ENCODE data around the gene SLC38A4. TPM values are rescaled to one million over a fixed set of nuclear protein-coding genes. Genes with fewer than 3 reads are reported as not detected.
"Not testable (repeated sequence)": the region's sequence is repeated elsewhere in the genome, so short reads cannot be mapped to it uniquely, and the experiment has no call there.

Gene SLC38A4, protein sequence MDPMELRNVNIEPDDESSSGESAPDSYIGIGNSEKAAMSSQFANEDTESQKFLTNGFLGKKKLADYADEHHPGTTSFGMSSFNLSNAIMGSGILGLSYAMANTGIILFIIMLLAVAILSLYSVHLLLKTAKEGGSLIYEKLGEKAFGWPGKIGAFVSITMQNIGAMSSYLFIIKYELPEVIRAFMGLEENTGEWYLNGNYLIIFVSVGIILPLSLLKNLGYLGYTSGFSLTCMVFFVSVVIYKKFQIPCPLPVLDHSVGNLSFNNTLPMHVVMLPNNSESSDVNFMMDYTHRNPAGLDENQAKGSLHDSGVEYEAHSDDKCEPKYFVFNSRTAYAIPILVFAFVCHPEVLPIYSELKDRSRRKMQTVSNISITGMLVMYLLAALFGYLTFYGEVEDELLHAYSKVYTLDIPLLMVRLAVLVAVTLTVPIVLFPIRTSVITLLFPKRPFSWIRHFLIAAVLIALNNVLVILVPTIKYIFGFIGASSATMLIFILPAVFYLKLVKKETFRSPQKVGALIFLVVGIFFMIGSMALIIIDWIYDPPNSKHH
- 0.94 TPM for total RNA-seq

DNA sequence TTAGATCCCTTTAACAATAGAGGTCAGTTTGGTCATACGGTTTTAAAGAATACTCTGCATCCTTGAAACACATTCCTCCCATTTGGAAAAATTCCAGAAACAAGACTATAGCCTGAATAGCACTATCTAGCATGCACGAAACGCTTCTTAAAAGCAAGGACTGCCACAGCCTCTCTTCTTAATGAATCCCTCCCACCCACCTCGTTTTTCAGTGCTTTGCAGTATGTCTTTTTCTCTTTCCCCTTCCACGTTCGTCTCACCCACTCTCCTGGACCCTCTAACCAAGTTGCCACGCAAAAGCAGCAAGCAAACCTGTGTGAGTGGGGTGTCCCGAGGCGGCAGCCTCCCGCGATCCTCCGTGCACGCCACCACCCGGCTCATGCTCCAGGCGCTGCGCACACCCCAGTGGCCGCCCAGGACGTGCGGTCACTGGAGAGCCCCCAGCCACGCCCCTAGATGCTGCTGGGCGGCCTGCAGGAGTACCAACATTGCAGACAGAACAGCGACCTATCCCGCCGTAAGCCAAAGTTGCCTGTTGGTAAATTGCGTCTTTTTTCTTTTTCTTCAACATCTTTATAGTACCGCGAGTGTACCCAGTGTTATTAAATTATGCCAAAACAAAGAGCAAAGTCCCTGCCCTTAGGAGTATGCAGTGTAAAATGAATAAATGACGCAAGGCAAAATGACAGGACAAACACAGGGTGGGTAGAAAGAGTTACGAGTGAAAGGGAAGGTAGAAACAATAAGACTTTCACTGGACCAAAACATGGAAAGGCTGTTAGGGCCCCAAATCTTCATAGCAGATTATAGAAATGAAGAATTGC is at the start of gene SLC38A4:
SLC38A4 (minus strand) TSS at position 407 of the 824 bp plus-strand sequence. CDS start 32,926 bp downstream, outside the sequence.
- DNase-seq, result no peak

DNA sequence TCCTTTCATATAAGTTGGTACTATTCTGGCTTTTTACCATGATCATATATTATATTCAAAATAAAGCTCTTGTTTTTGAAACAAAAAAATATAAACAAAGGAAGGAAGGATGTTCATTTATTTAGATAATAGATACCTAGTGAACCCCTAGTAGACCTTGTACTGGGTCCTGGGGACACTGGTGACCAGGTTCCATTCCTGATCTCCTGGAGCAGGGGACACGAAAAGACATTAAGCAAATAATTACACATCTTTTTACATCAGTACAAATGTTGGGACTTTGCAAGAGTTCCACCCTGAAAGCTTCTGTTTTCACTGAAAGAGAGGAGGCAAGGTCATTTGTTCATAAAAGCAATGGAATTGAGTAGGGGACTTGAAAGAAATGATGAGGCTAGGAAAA is 49.3 kb upstream of the SLC38A4 start:
- no peak for DNase-seq

DNA sequence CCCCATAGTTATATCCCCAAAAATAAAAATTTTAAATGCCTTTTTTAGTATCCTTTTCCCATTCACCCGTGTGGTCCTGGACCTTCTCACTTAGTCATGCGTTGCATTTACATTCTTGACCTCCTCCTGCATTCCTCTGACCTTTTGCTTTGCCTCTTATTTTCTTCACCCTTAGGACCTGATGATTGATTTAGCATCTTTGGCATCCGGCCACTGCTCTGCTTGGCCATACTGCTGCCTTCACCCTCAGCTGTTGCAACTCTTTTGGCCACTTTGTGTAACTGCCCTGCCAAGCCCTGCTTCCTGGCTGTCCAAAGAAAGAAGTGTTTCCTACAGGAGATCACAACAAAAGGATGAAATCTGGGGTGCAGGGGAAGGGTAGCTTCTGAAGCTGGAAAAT is 48.8 kb upstream of the SLC38A4 start:
- no peak for DNase-seq

DNA sequence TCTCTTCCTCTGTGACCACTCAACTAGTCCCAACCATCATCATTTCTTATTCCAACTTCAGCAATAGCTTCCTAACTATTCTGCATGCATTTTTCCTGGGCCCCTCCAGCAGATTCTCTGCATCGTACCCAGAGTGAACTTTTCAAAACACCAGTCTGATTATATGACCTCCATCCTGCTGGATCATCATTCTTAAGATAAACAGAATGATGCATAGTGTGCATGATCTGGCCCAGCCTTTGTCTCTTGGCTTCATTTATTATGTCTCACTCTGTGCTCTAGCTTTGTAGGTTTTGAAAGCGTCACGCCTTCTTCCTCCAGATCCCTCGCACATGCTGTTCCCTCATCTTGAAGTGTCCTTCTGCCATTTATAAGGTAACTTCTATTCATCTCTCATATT is 46.3 kb upstream of the SLC38A4 start:
- no peak for DNase-seq

DNA sequence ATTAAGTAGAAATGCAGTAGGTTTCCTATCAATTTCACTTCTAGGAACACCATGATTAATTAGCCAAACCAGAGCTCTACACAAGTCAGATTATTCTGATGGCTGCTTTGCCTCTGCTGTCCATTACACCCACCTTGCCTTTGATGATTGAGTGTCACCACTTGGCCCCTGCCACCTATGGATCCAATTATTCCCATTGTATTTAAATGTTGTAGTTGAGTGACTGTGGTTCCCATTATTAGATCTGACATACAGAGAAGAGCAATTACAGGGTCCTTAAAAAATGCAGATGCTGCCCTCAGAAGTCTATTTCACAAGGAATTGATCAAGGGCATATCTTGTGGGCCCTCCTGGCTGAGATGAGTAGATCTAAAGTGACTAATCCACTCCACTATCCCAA is 39.5 kb upstream of the SLC38A4 start:
- DNase-seq, result no peak

DNA sequence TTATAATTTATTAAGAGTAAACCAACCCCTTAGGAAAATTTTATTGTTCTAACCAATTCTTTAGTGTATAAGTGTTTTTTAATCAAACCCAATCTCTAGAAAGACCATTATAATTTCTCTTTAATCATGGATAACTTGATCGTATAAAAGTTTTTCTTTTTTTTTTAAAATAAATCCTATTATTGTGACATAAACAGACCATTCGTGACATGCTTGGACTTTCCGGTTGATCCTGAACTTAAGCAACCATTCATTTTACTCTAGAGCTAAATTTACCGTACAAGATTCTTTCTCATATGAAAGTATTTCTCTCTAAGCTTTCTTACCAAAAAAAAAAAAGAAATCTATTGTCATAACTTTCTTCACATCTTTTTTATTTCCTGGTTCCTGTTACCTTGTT is 32.6 kb upstream of the SLC38A4 start:
- no peak for DNase-seq

DNA sequence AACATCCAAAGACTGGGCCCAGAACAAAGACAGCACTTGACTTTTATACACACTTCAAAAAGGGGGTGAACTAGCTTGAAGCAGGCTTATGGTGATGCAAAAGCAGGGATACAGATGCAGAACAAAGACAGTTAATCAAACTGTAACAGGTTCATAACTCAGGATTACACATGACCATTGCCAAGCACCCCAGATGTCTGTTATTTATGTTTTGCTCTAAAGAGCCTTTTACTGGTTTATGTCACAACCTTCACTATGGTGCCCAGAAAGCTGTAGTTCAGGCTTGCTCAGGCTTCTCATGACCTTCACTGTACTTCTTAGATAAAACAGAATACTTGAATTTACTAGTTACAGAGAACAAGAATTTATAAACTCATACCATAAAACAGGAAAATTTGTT is 31.7 kb upstream of the SLC38A4 start:
- DNase-seq, result no peak

DNA sequence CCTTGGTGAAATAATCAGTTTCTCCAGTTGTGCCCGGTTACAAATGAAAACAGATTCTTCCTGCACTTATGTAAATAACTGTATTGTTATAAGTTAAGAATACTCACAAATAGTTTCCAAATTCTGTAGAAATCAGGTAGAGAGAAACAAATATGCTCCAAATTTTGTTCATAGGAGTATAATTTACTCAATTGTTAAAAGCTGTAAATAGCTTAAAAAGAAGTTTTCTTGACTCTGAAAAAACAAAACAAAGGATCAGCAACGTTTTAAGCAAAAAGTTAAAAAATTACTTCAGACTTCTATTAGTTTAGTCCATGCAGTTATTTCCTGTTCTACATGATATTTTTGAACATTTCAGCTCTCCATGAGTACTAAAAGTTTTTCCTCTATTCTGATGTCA is 30.0 kb upstream of the SLC38A4 start:
- DNase-seq, result no peak

DNA sequence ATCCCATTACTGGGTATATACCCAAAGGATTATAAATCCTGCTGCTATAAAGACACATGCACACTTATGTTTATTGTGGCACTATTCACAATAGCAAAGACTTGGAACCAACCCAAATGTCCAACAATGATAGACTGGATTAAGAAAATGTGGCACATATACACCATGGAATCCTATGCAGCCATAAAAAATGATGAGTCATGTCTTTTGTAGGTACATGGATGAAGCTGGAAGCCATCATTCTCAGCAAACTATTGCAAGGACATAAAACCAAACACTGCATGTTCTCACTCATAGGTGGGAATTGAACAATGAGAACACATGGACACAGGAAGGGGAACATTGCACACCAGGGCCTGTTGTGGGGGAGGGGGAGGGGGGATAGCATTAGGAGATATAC is 28.4 kb upstream of the SLC38A4 start:
- DNase-seq, result not testable (repeated sequence)

DNA sequence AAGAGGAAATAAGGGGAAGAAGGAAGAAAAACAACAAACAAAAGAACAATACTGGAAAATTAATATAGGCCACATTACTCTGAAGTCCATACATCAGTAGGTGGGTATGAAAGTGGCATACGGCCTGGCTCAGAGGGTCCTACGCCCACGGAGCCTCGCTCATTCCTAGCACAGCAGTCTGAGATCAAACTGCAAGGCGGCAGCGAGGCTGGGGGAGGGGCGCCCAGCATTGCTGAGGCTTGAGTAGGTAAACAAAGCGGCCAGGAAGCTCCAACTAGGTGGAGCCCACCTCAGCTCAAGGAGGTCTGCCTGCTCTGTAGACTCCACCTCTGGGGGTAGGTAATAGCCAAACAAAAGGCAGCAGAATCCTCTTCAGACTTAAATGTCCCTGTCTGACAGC is 23.0 kb upstream of the SLC38A4 start:
- not testable (repeated sequence) for DNase-seq

DNA sequence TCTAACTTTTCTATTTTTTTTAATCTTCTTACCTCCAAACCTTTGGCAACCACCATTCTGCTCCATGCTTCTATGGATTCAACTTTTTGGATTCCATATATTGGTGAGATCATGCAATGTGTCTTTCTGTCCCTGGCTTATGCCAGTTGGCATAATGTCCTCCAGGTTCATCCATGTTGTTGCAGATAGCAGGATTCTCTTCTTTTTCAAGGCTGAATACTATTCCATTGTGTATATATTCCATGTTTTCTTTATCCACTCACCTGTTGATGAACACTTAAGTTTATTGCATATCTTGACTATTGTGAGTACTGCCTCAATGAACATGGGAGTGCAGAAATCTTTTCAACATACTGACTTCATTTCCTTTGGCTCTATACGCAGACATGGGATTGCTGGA is 21.2 kb upstream of the SLC38A4 start:
- no peak for DNase-seq

DNA sequence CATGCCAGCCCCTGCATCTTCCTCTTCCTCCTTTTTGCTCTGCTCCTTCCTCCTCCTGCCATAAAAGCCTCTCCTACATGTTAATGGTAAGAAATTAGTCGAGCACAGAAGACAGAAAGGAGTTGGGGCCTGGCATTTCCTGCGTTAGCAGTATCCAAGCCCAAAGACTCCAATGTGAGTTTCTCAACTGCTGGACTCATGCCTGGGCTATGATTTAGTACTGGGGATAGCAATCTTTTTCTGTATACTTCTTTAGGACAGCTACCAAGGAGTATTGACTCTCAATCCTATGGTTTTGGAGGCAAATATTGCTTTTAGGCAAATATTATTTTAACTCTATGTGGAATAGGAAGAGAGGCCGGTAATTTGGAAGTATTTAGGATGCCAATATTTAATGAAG is 18.0 kb upstream of the SLC38A4 start:
- no peak for DNase-seq

DNA sequence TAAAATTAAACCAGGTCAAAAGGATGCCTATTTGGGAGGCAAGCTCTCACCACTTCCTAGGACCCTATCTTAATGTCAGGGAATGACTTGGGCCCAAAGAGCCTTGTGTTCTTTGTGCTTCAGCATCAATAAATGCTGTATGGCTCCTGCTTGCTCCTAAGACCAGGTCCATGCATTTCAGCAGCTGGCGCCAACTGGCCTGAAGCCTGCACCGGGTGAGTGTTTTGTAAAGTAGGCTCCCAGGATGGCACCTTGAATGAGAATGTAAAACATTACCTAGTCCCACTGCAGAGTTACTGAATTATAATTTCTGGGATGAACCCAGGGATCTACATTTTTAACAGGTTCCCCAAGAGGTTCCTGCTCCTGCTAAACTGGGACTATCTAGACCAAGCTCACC is 16.1 kb upstream of the SLC38A4 start:
- DNase-seq, result no peak

DNA sequence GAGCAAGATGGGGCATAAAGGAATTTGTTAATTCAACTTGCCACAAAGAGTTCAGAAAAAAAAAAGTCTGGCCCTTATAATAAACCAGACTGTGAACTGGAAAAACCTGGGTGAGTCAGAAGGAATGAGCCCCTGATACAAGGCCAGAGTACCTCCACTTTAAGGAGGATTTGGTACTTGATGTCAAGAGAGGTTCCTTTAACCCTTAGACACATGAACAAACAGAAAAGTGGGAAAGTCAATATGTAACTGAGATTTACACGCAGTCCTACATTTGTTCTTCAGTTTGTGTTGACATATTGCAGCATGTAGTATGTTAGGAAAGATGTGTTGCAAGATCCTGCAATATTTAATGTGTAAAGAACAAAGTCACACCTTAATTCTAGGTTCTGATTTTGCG is 14.2 kb upstream of the SLC38A4 start:
- no peak for DNase-seq

DNA sequence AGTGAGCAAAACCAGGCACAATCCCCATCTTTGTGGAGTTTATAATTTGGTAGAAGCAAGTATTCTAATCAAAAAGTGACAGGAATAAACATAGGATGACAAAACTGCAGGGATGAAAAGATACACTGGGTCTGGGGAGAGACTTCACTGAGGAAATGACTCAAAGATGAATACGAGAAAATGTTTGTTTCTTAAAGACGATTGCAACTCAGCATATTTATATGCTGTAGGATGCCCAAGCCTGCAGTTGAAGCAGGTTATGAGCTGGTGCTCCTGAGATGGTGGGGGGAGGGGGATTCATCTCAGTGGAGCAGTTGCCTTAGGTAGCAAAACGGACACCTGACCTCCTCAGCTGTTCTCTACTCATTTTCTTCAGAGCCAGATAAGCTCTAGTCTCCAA is 13.4 kb upstream of the SLC38A4 start:
- no peak for DNase-seq

DNA sequence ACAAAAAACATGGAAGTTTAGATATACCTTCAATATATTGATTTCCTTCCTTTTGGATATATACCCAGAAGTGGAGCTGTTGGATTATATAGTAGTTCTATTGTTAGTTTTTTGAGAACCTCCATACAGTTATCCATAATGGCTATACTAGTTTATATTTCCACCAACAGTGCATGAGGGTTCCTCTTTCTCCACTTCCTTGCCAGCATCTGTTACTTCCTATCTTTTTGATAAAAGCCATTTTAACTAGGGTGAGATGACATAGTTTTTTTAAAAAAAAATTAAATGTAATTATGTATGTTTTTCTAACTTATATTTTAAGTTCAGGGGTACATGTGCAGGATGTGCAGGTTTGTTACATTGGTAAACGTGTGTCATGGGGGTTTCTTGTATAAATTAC is 10.0 kb upstream of the SLC38A4 start:
- DNase-seq, result no peak

DNA sequence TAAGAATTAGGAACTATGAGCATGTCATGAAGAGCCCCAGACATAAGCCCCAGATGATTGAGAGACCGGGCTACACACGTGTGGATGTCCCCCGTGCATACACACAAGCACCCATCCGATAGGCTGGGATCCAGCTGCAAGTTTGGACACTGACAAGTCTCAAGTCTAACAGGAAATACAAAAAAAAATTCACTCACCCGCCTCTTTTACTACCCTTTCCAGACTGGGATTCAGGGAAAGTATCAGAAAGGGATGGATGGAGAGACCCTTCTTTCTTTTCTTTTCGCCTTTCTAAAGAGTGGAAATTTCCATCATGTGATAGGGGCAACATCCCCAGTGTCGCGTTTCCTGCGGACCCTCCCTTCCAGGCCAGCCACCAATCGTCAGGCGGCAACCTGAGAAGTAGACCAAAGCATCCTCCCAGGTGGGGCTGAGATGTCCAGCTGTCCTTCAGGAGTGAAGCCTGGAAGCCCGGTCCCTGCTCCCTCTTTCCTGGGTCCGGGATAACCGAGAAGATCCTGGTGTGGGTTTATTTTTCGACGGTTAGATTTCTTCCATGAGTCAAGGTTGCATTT is 6.4 kb upstream of the SLC38A4 start:
- DNase-seq, result no peak

DNA sequence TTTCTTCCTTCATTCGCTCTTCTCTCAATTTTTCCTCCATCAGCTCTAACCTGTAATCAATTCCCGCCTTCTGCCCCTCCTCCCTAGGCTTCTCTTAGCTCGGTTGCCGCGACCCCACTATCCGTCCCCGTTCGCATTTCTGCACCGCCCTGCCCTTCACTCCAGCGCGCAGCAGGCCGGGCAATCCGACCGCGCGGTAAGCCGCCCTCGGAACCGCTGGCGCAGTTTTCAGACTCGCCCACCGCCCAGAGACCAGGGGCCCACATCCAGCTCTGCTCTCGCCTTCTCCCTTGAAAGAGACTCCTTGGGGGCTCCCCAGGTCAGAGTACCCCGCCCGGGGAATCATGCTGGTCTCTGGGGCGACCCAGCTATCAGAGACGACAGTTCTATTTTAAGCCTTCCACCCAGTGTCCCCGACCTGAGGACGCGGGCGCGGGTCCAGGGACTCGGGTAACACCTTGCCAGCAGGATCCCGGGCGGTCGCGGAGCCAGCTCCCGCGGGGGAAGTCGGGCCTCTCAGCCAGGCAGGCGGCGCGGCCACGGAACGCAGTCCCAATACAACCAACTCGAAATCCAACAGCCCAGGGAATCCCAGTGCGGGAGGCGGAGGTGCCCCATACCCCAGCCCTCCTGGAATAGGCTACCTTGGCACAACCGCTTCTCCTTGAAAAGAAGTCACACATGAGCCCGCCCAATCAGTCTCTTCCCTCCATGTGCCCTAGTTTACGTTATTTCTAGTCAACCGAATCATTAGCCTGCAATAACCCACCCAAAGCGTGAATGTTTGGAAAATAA is 5.7 kb upstream of the SLC38A4 start:
- DNase-seq, result no peak

DNA sequence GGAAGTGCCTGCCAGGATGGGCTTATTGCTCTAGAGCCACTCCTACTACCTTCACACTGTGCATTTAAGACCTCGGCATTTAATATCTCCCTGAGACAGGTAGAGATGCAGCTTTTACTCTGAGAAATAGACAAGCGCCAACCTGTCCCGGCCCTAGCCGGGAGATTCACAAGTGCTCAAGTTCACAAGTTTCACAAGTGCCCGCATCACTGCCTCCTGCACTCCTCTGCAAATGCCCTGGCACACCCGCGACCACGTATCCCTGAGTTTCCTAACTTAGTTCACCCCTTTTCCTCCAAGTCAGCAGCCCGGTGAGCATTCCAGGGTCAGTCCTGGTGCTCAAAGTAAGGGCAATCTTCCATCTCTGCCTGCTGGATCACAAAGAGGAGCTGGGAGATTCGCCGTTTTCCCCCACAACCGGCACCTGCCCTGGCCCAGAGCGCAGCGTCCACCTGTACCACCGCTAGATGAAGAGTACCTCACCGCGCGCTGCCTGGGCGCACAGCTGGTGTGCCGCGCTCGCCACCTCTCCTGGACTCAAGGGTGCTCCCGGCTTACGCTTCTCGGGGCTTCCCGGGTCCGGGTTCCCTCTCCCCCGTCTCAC is 5.0 kb upstream of the SLC38A4 start:
- DNase-seq, result no peak

DNA sequence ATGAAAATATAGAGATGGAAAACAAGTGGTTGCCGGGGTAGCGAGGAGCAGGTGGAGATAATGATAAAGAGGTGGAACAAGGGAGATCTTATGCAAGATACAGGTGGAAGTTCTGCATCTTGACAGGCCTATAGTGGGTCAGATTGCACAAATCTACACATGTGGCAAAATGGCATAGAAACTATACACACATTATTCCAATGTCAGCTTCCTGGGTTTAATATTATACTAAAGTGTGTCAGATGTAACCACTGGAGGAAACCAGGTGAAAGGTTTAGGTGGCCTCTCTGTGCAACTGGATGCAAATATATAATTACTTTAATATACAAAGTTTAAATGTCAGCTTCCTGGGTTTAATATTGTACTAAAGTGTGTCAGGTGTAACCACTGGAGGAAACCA is 1.1 kb downstream of the SLC38A4 start:
- DNase-seq, result no peak

DNA sequence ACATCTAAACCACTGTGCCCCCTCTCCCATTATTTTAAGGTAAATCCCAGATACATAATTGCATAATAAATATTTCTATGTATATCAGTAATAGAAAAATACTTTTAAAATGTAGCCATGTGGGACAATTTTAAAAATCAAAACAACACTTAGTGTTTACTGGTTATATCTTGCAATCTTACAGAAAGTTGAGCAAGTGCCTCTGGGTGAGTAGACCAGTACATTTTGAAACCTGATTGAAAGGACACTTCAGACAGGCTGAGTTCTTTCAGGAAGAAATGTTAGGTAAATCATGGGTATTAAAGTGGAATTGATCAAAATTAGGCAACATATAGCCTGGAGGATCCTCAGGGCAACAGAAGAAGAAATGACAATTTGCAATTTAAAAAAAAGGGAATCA is 7.2 kb downstream of the SLC38A4 start:
- DNase-seq, result no peak

DNA sequence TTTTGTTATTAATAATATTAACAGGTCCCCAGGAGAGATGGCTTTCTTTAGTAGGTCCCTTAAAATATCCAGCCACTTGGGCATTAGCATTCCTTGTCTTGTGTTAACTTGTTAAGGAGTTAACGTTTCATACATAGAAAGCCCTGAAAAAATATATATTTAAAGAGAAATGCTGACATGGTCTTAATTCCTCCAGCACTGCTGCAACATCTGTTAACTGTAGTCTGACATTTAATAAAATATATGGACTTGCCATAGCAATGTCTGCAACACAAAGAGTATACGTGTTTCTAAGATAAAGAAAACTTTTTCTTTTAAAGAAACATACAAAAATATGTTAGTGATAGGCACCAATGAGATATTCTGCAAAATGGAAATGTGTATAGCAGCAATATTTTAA is 10.0 kb downstream of the SLC38A4 start:
- no peak for DNase-seq

Data from occipital lobe (tissue), 2 donors.